HG03196 (cell line): Measurements from ENCODE around the gene TRMU.

Source experiments
- ATAC-seq: cut with Tn5 transposase; IDR thresholded peaks from one replicate; pipeline ENCODE4 v1.9.1; 2021; ENCODE audit not compliant: unreplicated experiment

TRMU gene, protein sequence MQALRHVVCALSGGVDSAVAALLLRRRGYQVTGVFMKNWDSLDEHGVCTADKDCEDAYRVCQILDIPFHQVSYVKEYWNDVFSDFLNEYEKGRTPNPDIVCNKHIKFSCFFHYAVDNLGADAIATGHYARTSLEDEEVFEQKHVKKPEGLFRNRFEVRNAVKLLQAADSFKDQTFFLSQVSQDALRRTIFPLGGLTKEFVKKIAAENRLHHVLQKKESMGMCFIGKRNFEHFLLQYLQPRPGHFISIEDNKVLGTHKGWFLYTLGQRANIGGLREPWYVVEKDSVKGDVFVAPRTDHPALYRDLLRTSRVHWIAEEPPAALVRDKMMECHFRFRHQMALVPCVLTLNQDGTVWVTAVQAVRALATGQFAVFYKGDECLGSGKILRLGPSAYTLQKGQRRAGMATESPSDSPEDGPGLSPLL

GRCh38 chr22:46335201-46336118 lies at the start of gene TRMU:
TSS of gene TRMU (plus strand) at chr22:46335714. CDS start at chr22:46335765, 51 bp downstream.
- peak; percentile 86 for ATAC-seq

DNA sequence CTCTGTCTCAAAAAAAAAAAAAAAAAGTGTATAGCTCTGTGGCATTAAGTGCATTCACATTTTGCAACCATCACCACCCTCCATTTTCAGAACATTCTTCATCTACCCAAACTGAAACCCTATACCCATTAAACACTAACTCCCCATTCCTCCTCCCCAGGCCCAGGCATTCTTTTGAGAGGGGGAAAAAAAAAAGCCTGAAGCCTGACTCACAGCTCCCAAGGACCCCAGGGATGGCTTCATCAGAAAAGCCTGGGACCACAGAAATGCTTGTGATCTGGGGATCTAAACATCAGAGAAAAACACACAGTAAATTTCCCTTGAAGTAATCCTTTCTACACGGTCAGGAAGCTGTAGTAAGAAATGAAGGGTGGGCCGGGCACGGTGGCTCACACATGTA lies 49.5 kb upstream of the TRMU start:
- no peak for ATAC-seq

GRCh38 chr22:46286941-46287872 lies 48.3 kb upstream of the TRMU start:
- ATAC-seq: no peak

DNA sequence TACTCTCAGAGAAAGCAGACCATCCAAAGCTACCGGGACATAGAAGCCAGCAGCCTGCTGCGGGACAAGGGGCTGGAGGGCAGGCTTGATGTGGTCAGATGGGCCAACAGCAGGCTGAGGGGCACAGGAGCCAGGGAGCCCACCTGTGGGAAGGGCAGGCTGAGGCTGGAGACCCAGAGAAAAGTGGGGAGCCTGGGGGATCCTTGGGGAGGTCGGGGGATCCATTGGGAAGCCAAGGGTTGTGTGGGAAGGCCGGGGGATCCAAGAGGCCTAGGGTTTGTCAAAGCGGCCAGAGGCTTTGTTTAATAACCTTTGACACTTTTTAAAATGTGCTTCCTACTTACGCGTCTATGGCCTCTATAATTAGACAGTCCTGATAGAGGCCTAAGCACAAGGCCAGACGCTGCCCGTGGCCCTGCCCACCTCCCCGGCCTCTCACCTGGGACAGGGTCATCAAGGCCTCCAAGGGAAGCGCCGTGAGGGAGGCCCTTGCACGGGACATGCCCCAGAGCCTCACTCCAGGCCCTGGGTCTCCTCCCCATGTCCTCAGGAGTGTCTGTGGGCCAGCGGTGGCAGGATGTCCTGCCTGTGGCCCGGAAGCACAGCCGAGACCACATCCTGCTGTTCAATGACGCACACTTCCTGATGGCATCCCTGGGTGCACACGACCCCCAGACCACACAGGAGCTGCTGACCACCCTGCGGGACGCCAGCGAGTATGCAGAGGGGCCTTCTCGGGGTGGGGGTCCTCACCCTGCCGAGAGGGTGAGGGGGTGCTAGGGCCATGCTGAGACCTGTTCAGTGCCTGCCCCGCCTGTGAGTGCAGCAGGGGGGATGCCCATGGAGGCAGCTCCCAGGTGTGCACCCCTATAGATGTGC lies 47.4 kb upstream of the TRMU start:
- peak; percentile 70 for ATAC-seq

- ATAC-seq: no peak
Observed at GRCh38 chr22:46288846-46289243, 46.7 kb upstream of the TRMU start.

- ATAC-seq: no peak
Observed at GRCh38 chr22:46289244-46289891, 46.1 kb upstream of the TRMU start.

- ATAC-seq: no peak
Observed at GRCh38 chr22:46290121-46290842, 45.2 kb upstream of the TRMU start.

DNA sequence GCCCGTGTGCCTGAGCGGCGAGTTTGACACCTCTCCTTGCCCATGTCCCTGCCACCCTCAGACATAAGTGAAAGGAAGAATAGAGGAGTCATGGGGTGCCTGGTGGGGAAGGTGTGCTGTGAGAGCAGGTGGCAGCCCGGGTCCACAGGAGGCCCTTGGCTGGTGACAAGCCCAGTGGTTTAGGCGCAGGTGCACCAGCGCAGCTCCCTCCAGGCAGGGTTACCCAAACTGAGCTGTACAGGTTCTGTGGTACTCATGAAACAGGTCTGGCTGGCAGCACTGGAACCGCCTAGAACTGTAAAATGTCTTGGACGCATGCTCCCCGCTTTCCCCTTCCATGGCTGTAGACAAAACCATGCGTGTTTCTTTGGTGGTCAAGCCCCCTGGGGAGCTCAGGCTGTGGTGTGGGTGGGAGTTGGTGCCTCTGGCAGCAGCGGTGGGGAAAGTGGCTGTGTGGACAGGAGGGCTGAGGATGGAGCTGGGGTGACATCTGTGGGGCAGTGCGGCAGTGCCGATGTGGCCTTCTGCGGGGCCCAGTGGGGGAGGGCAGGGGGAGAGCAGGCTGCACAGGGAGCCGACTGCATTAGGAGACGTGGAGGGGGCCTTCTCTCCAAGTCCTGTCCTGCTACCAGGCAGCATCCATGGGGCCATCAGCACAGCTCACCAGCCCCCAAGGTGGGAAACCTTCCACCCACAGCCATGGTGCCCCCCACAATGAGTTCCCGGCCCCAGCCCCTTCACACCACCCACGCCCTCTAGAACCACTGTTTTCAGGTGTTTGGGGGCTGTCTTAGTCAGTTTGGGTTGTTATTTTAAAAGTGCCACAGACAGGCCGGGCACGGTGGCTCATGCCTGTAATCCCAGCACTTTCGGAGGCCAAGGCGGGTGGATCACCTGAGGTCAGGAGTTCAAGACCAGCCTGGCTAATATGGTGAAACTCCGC lies 44.4 kb upstream of the TRMU start:
- no peak for ATAC-seq

DNA sequence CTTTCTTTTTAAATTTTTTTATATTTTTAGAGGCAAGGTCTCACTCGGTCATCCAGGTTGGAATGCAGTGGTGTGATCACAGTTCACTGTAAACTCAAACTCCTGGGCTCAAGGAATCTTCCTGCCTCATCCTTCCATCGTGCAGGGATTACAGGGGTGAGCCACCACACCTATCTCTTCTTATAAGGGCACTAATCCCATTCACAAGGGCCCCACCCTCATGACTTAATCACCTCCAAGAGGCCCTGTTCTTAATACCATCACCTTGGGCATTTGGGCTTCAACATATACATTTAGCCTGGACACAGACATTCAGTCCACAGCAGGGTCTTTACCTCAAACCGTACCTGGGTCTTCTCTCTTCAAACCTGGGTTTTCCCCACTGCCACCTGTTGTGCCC lies 43.3 kb upstream of the TRMU start:
- no peak for ATAC-seq

GRCh38 chr22:46292732-46293131 lies 42.8 kb upstream of the TRMU start:
- no peak for ATAC-seq

GRCh38 chr22:46293577-46294260 lies 41.8 kb upstream of the TRMU start:
- no peak for ATAC-seq

DNA sequence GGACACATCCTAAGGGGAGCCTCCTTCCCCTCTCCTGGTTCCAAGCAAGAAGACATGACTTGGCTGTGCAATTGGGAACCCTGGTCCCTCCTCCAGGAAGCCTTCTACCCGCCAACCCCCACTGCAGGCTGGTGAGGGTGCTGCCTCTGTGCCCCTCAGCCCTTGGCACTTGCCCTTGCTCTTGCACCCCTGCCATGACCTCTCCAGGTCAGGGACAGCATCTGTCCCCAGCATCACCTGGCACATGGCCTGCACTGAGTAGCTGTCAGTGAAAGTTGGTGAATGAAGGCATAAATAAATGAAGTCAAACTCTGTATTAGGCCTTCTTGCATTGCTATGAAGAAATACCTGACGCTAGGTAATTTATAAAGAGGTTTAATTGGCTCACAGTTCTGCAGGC lies 40.7 kb upstream of the TRMU start:
- no peak for ATAC-seq

DNA sequence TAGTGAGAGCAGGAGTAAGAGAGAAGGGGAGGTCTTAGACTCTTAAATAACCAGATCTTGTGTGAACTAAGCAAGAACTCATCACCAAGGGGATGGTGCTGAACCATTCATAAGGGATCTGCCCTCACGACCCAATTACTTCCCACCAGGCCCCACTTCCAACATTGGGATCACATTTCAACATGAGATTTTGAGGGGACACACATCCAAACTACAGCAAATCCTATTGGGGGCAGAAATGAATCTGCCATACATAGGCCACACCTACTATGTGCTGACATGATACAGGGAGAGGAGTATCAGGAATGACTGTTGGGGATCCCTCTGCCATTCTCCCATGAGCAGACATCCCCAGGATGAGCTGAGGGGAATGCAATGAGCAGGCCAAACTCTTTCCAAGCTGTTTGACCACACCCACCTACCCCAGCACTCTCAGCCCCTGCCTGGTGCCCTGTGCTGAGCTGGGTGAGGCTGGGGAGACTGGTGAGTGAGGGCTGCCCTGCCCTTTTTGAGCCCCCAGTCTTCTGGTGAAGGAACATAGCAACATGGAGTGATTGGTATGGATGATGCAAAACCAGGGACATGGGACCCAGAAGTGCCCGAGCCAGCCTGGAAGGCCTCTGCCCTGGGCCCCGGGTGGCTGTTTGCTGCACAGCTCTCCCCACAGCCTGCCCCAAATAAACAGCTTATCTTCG lies 40.1 kb upstream of the TRMU start:
- ATAC-seq: no peak

DNA sequence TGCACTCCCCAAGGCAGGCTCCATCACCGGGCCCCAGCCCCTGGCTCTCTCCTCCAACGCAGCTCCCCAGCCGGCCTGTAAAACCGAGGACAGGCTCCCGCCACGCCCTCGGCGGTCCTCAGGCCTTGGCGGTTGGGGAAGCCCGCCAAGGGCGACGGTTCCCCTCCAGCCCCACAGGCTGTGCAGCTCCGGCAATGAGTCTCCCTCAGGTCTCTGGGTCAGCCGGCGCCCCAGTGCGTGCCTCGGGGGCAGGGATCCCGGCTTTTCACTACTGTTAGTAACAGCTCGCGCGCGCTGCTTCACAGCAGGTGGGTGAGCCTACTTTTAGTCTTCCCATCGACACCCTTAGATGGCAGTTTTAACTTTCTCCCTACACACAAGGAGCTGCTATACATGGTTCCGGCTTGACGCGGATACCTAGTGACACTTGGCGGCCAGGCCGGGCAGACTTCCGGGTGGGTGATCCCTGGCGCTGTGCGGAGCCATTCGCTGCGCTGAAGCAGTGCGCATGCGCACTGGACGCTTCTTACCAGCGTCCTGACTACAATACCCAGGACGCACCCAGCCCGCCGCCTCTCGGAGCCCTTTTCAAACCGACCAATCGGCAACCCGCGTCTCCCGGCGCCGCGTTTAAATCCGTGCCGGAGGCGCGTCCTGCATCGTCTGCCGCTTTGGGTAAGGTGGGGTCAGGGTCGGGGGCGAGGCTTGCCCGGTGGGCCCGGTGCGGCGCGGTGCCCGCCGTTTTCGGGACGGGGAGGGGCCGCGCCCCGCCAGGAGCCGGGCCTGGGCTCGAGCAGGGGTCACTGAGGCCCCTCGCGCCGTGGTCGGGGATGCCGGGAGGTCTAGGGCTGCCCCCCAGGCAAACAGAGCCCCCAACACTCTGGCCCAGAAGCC lies 39.0 kb upstream of the TRMU start, which contains the start of gene GTSE1:
Gene GTSE1, plus strand, starts transcription at position 614 of the 894 bp plus-strand sequence. CDS start 531 bp downstream, outside the sequence.
- peak; percentile 88 for ATAC-seq

DNA sequence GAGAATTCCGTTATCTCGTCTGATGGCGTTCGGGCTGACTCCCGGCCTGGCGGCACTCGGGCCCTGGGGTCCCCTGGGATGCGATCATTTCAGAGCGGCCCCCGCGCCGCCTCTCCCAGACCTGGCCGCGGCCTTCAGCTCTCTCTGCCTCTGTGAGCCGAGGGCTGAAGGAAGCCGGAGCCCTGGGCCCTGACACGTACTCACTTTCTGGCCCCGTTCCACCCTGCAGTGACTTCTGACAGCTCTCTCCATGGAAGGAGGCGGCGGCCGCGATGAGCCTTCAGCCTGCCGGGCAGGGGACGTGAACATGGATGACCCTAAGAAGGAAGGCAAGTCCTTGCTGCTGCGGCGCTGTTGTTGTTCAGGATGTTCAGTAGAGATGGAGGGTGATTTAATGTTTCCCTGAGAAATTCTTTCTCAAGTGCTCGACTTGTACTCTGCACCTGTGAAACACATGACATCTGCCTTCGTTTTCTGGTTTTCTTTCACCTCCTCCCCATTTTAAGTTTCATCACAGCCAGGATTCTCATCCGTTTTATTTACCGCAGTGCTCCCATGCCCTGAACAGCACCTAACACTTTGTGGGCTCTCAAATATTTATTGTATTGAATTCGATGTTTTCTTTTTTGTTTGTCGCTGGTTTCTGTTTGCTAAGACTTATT lies 38.2 kb upstream of the TRMU start:
- peak; percentile 19 for ATAC-seq
